HepG2 (cell line): ENCODE measurements around the gene PID1. TPM values are rescaled to one million over a fixed set of nuclear protein-coding genes. Genes with fewer than 3 reads are reported as not detected.

Source experiments
- ATAC-seq: fragments of 200-7000 bp; cut with Tn5 transposase; 3 replicates; pipeline ENCODE4 v1.9.1; 2020; ENCODE audit warnings: mild to moderate bottlenecking, moderate library complexity
- BruUV-seq: library from RNA; stranded (reverse); fragments of 400-500 nt; replicated peaks from 2 replicates; lab custom pipeline; 2021; lab: Mats Ljungman, UMichigan
- CTCF ChIA-PET: fragments of 300-600 bp; formaldehyde crosslinking; extraction: SDS; loops from one replicate; lab custom pipeline; 2021; ENCODE audit warnings: low total read pairs, inconsistent platforms, low intra/inter-chr PET ratio; lab: Yijun Ruan, JAX
- POLR2A ChIA-PET: fragments of 350-600 bp; sonication (Branson Sonifier 250); formaldehyde crosslinking; loops from one replicate; lab custom pipeline; 2020; ENCODE audit warnings: antibody characterized with exemption, inconsistent platforms; lab: Yijun Ruan, JAX
- DNase-seq: peaks from one replicate; pipeline ENCODE4 v3.0.0-alpha.2; 2015; ENCODE audit warnings: low spot score
- FAIRE-seq: peaks from 3 replicates; lab custom pipeline; 2011; peaks lifted over from hg19 to GRCh38; lab: Jason Lieb, UNC
- H2AFZ ChIP-seq: one replicate; pipeline ENCODE4 v1.6.1; 2011; ENCODE audit warnings: low read length, inconsistent platforms
- H3K27ac ChIP-seq: fragments of 300-600 bp; 3 replicates; pipeline ENCODE4 v1.8.0; 2011; ENCODE audit warnings: mixed run types, mild to moderate bottlenecking, mixed read lengths, low read length, inconsistent platforms; ENCODE audit not compliant: insufficient read depth; ENCODE audit errors: extremely low read length
- H3K27me3 ChIP-seq, 2 experiments: fragments of 200-600 bp in 1 of 2; 2 replicates in 1 of 2; 3 replicates in 1 of 2; pipeline versions ENCODE4 v1.6.0 to v1.8.0; 2011; ENCODE audit warnings: low read length in 2 of 2, mild to moderate bottlenecking in 2 of 2, moderate library complexity in 2 of 2, inconsistent platforms in 1 of 2; ENCODE audit not compliant: insufficient read depth in 2 of 2, control insufficient read depth in 1 of 2
- H3K36me3 ChIP-seq, 2 experiments: fragments of 200-600 bp in 1 of 2; replicated peaks in 1 of 2; 2 replicates in 1 of 2; 3 replicates in 1 of 2; pipeline versions ENCODE4 v1.5.1 to v1.8.0; 2011; ENCODE audit warnings: low read length in 2 of 2, inconsistent platforms in 1 of 2; ENCODE audit not compliant: insufficient read depth in 2 of 2, control insufficient read depth in 1 of 2
- H3K4me1 ChIP-seq: 2 replicates; pipeline ENCODE4 v1.5.1; 2012; ENCODE audit warnings: low read length, inconsistent platforms; ENCODE audit not compliant: insufficient read depth
- H3K4me2 ChIP-seq: 2 replicates; pipeline ENCODE4 v1.6.0; 2011; ENCODE audit warnings: low read depth, low read length, inconsistent platforms
- H3K4me3 ChIP-seq, 3 experiments: fragments of 200-600 bp in 1 of 3; sonication (generic), shearing (Covaris generic) in 1 of 3; replicated peaks in 1 of 3; 2 replicates each; pipeline ENCODE4 v1.5.1; 2011 to 2016; ENCODE audit warnings: low read length in 3 of 3, inconsistent platforms in 2 of 3, low read depth in 2 of 3, mild to moderate bottlenecking in 2 of 3, control low read depth in 1 of 3, mixed read lengths in 1 of 3; ENCODE audit not compliant: insufficient read depth in 1 of 3
- H3K79me2 ChIP-seq: one replicate; pipeline ENCODE4 v1.6.1; 2011; ENCODE audit warnings: low read length, inconsistent platforms; ENCODE audit not compliant: insufficient read depth
- H3K9ac ChIP-seq: 2 replicates; pipeline ENCODE4 v1.6.0; 2011; ENCODE audit warnings: mild to moderate bottlenecking, low read depth, low read length, inconsistent platforms; ENCODE audit not compliant: insufficient read depth
- H3K9me3 ChIP-seq: 2 replicates; pipeline ENCODE4 v1.5.1; 2012; ENCODE audit warnings: mild to moderate bottlenecking, low read length
- H4K20me1 ChIP-seq: 2 replicates; pipeline ENCODE4 v1.6.0; 2011; ENCODE audit warnings: inconsistent platforms, mild to moderate bottlenecking, low read length, moderate library complexity; ENCODE audit not compliant: insufficient read depth
- ARID2 ChIP-seq: sonication (generic); formaldehyde crosslinking; IDR thresholded peaks from 2 replicates; pipeline ENCODE4 v1.8.1; 2022; ENCODE audit warnings: mild to moderate bottlenecking, missing genetic modification reagents, borderline replicate concordance
- ARNTL ChIP-seq: sonication (generic); formaldehyde crosslinking; IDR thresholded peaks from 2 replicates; pipeline ENCODE4 v1.4.0; 2020; ENCODE audit warnings: mild to moderate bottlenecking, missing genetic modification reagents
- FOSL1 ChIP-seq: sonication (generic); formaldehyde crosslinking; IDR thresholded peaks from 2 replicates; pipeline ENCODE4 v1.9.0; 2021; ENCODE audit warnings: missing genetic modification reagents, borderline replicate concordance
- HNRNPH1 ChIP-seq: fragments of 200-400 bp; formaldehyde crosslinking; optimal IDR thresholded peaks from 2 replicates; pipeline ENCODE3; 2017; ENCODE audit warnings: mild to moderate bottlenecking, low read depth, low read length
- KLF11 ChIP-seq: IDR thresholded peaks from 2 replicates; pipeline ENCODE4 v1.6.1; 2016; ENCODE audit warnings: missing compliant biosample characterization
- NCOR1 ChIP-seq: fragments of 200-600 bp; sonication (generic); IDR thresholded peaks from 2 replicates; pipeline ENCODE4 v1.7.0; 2017; ENCODE audit warnings: antibody characterized with exemption, low read length, borderline replicate concordance
- SOX5 ChIP-seq: IDR thresholded peaks from 2 replicates; pipeline ENCODE4 v1.6.1; 2016; ENCODE audit warnings: borderline replicate concordance
- TCF12 ChIP-seq, 2 experiments: fragments of 450-650 bp in 1 of 2; sonication (generic) in 1 of 2; formaldehyde crosslinking in 1 of 2; IDR thresholded peaks; 2 replicates each; pipeline versions ENCODE4 v1.6.1 to v1.8.0; 2017 to 2022; ENCODE audit warnings: antibody characterized with exemption in 1 of 2, mild to moderate bottlenecking in 1 of 2, missing genetic modification reagents in 1 of 2, moderate library complexity in 1 of 2
- TCF7 ChIP-seq: sonication (generic); IDR thresholded peaks from 2 replicates; pipeline ENCODE4 v1.6.1; 2016; ENCODE audit warnings: antibody characterized with exemption, low read depth
- ZBTB21 ChIP-seq: sonication (generic); formaldehyde crosslinking; IDR thresholded peaks from 2 replicates; pipeline ENCODE4 v1.4.0; 2020; ENCODE audit warnings: missing genetic modification reagents
- ZKSCAN5 ChIP-seq: sonication (generic); formaldehyde crosslinking; IDR thresholded peaks from 2 replicates; pipeline ENCODE4 v1.5.1; 2020; ENCODE audit warnings: mild to moderate bottlenecking, missing genetic modification reagents
- ZNF614 ChIP-seq: IDR thresholded peaks from 2 replicates; pipeline ENCODE4 v1.6.1; 2018; ENCODE audit warnings: missing biosample characterization, missing genetic modification reagents, inconsistent platforms, borderline replicate concordance
- WGBS: methylation state at CpG from one replicate; pipeline ENCODE4 v1.1.6; 2017; ENCODE audit warnings: low lambda C conversion rate; 5-methylcytosine and 5-hydroxymethylcytosine counted together
- in situ Hi-C: cut with HindIII; loops from 2 replicates; pipeline ENCODE4 v1.10.0; 2017; ENCODE audit warnings: low pct_unique_long_range_greater_than_20kb; ENCODE audit not compliant: extremely low pct_ligation_motif_present
- intact Hi-C: fragments of 100-400 bp; cut with micrococcal nuclease; formaldehyde crosslinking; loops from one replicate; pipeline ENCODE4 v1.10.0; 2022; ENCODE audit not compliant: unreplicated experiment
- polyA plus RNA-seq, 8 experiments: library from polyadenylated mRNA; depleted of rRNA in 3 of 8; stranded (reverse) in 7 of 8; unstranded in 1 of 8; fragments of >200 nt; fragmentation: Illumina TruSeq in 4 of 8; extraction: Trizol in 4 of 8; gene quantifications; 2 replicates each; pipeline versions ENCODE4 v1.2.1 to v1.2.3, GENCODE V29; 2011 to 2016; ENCODE audit warnings: low read depth in 4 of 8, missing spikeins in 1 of 8, mixed read lengths in 1 of 8; ENCODE audit not compliant: insufficient read depth in 1 of 8
- total RNA-seq, 5 experiments: library from RNA; depleted of rRNA; stranded (reverse); fragments of >200 nt; fragmentation: Illumina TruSeq; extraction: Trizol; gene quantifications; 2 replicates each; pipeline ENCODE4 v1.2.3, GENCODE V29; 2016; ENCODE audit warnings: low read depth in 1 of 5
- TF ChIP-seq, protein P1 (sequence below): sonication (generic); formaldehyde crosslinking; IDR thresholded peaks from 2 replicates; pipeline ENCODE4; 2020; ENCODE audit warnings: missing genetic modification reagents, mild to moderate bottlenecking, borderline replicate concordance
- TF ChIP-seq, protein P2 (sequence below): sonication (generic); formaldehyde crosslinking; IDR thresholded peaks from 2 replicates; pipeline ENCODE4 v1.4.0; 2020; ENCODE audit warnings: missing genetic modification reagents
- TF ChIP-seq, protein P3 (sequence below): sonication (generic); formaldehyde crosslinking; IDR thresholded peaks from 2 replicates; pipeline ENCODE4 v1.8.1; 2023; ENCODE audit warnings: missing genetic modification reagents, mild to moderate bottlenecking, borderline replicate concordance
- TF ChIP-seq, protein P4 (sequence below): sonication (generic); formaldehyde crosslinking; IDR thresholded peaks from 2 replicates; pipeline ENCODE4 v1.8.1; 2023; ENCODE audit warnings: missing genetic modification reagents, inconsistent platforms, borderline replicate concordance

PID1 gene
- total and polyA plus RNA-seq, 2 of the 13 experiments (the other 11 are each of a cell fraction or from before 2014, with no cell fraction given), result 0.15 to 0.18 TPM

DNA sequence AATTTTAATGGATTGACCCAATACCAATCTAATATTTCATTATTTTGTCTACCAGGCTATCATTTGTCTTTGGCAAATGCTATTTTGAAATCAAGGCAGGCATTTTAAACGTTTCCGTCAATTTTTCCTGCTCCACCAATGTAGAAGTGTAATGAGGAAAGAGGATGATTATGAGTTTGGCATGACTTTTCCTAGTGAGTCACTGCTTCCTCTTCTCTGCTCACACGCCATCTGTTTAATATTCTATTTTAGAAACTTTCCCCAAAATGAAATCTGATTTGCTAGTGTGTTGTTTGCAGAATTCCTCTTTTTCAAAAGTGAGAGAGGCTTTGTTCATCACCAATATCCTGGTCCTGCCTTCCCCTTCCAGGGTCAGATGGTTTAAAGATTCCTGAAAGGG is 42.5 kb upstream of the PID1 start:
- Histone ChIP-seq H3K4me2 (no peak overlapping the region), H2AFZ (no peak overlapping the region), H3K27me3 (no peaks in the 10 kb centered on the region), H3K27ac (no peak overlapping the region), H3K9me3 (peaks cover 19% of the 10 kb centered on the region; the same call in 1 of the 2 replicates), H4K20me1 (no peaks in the 10 kb centered on the region), H3K36me3 (no peaks in the 10 kb centered on the region), H3K4me3 (no peak overlapping the region), H3K4me1 (no peaks in the 10 kb centered on the region), H3K79me2 (no peaks in the 10 kb centered on the region), H3K9ac (no peak overlapping the region)
- DNase-seq, result no peak
- in situ Hi-C loops, result no loop called here
- BruUV-seq, result no TSS peak
- 23% methylated on average over 3 of the region's 3 CpGs for WGBS
- TF ChIP-seq ARID2, result no peak
- TF ChIP-seq HNRNPH1, result no peak
- TF ChIP-seq, protein P1, sequence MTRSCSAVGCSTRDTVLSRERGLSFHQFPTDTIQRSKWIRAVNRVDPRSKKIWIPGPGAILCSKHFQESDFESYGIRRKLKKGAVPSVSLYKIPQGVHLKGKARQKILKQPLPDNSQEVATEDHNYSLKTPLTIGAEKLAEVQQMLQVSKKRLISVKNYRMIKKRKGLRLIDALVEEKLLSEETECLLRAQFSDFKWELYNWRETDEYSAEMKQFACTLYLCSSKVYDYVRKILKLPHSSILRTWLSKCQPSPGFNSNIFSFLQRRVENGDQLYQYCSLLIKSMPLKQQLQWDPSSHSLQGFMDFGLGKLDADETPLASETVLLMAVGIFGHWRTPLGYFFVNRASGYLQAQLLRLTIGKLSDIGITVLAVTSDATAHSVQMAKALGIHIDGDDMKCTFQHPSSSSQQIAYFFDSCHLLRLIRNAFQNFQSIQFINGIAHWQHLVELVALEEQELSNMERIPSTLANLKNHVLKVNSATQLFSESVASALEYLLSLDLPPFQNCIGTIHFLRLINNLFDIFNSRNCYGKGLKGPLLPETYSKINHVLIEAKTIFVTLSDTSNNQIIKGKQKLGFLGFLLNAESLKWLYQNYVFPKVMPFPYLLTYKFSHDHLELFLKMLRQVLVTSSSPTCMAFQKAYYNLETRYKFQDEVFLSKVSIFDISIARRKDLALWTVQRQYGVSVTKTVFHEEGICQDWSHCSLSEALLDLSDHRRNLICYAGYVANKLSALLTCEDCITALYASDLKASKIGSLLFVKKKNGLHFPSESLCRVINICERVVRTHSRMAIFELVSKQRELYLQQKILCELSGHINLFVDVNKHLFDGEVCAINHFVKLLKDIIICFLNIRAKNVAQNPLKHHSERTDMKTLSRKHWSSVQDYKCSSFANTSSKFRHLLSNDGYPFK (CRISPR knock-in tag), result no peak
- no peak for TF ChIP-seq FOSL1 (CRISPR knock-in tag)
- TF ChIP-seq, protein P2, sequence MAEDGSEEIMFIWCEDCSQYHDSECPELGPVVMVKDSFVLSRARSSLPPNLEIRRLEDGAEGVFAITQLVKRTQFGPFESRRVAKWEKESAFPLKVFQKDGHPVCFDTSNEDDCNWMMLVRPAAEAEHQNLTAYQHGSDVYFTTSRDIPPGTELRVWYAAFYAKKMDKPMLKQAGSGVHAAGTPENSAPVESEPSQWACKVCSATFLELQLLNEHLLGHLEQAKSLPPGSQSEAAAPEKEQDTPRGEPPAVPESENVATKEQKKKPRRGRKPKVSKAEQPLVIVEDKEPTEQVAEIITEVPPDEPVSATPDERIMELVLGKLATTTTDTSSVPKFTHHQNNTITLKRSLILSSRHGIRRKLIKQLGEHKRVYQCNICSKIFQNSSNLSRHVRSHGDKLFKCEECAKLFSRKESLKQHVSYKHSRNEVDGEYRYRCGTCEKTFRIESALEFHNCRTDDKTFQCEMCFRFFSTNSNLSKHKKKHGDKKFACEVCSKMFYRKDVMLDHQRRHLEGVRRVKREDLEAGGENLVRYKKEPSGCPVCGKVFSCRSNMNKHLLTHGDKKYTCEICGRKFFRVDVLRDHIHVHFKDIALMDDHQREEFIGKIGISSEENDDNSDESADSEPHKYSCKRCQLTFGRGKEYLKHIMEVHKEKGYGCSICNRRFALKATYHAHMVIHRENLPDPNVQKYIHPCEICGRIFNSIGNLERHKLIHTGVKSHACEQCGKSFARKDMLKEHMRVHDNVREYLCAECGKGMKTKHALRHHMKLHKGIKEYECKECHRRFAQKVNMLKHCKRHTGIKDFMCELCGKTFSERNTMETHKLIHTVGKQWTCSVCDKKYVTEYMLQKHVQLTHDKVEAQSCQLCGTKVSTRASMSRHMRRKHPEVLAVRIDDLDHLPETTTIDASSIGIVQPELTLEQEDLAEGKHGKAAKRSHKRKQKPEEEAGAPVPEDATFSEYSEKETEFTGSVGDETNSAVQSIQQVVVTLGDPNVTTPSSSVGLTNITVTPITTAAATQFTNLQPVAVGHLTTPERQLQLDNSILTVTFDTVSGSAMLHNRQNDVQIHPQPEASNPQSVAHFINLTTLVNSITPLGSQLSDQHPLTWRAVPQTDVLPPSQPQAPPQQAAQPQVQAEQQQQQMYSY (CRISPR knock-in tag), result no peak
- TF ChIP-seq, protein P3, sequence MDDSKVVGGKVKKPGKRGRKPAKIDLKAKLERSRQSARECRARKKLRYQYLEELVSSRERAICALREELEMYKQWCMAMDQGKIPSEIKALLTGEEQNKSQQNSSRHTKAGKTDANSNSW (CRISPR knock-in tag), result no peak
- TF ChIP-seq TCF12 (IDR thresholded peaks at IDR 0.05), result no peak
- no peak for TF ChIP-seq TCF12 (CRISPR knock-in tag; IDR thresholded peaks at IDR 0.05)
- no peak for TF ChIP-seq KLF11
- no peak for TF ChIP-seq ZKSCAN5
- no peak for TF ChIP-seq TCF7
- TF ChIP-seq SOX5 (CRISPR knock-in tag), result no peak
- no peak for TF ChIP-seq NCOR1
- no peak for TF ChIP-seq ARNTL (CRISPR knock-in tag)
- TF ChIP-seq ZNF614 (CRISPR knock-in tag), result no peak
- no peak for TF ChIP-seq ZBTB21 (CRISPR knock-in tag)
- TF ChIP-seq, protein P4, sequence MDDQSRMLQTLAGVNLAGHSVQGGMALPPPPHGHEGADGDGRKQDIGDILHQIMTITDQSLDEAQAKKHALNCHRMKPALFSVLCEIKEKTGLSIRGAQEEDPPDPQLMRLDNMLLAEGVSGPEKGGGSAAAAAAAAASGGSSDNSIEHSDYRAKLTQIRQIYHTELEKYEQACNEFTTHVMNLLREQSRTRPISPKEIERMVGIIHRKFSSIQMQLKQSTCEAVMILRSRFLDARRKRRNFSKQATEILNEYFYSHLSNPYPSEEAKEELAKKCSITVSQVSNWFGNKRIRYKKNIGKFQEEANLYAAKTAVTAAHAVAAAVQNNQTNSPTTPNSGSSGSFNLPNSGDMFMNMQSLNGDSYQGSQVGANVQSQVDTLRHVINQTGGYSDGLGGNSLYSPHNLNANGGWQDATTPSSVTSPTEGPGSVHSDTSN (CRISPR knock-in tag), result no peak
- CTCF ChIA-PET, result no interaction called here
- intact Hi-C loops, result no loop called here
- FAIRE-seq, result no peak
- POLR2A ChIA-PET, result no interaction called here
- no peak for ATAC-seq
